HG03565 (cell line): ENCODE results near the gene H6PD.
"Not testable (repeated sequence)": the region's sequence is repeated elsewhere in the genome, so short reads cannot be mapped to it uniquely, and the experiment has no call there.

Experiments
- ATAC-seq: cut with Tn5 transposase; IDR thresholded peaks from one replicate; pipeline ENCODE4 v1.9.1; 2021; ENCODE audit warnings: mild to moderate bottlenecking, moderate library complexity; ENCODE audit not compliant: unreplicated experiment

Gene H6PD

GRCh38 chr1:9294405-9294773 lies 59.8 kb downstream of the H6PD start:
- no peak for ATAC-seq

DNA sequence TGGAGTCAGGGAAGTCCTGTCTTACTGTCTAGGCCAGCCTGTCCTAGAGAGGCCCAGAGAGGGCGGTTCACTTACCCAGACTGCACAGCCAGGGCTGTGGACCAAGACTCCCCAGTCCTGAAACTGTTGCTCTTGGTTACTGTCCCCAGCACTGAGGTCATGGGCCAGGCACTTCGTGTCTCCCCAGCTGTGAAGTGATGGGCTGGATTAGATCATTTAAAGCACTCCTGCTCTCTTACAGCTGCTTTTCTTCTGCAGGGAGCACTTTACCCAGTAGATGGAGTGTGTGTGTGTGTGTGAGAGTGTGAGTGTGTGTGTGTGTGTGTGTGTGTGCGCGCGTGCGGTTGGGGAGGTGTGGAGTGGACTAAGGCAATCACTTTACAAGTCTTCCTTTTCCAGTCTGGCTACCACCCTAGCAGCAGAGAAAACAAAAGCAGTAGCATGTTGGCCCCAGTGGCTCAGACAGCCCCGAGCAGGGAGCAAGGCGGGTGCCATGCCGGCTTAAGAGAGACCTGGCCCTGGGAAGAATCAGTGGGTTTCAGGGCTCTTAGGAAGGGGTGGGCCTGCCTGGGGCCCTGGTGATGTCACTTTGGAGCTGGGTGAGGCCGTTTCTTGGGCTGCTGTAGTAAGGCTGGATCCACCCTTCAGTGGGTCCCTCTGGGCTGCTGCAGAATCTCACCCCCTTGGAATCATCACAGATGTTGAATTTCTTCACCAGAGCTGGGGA lies 60.5 kb downstream of the H6PD start:
- ATAC-seq, result no peak

- ATAC-seq, result no peak
These were observed 61.3 kb downstream of the H6PD start for GRCh38 chr1:9295884-9296283.

GRCh38 chr1:9296850-9297249 lies 62.3 kb downstream of the H6PD start:
- ATAC-seq, result no peak

- ATAC-seq, result no peak
These were observed 63.3 kb downstream of the H6PD start for GRCh38 chr1:9297831-9298230.

- no peak for ATAC-seq
These were observed 63.7 kb downstream of the H6PD start for GRCh38 chr1:9298282-9298681.

DNA sequence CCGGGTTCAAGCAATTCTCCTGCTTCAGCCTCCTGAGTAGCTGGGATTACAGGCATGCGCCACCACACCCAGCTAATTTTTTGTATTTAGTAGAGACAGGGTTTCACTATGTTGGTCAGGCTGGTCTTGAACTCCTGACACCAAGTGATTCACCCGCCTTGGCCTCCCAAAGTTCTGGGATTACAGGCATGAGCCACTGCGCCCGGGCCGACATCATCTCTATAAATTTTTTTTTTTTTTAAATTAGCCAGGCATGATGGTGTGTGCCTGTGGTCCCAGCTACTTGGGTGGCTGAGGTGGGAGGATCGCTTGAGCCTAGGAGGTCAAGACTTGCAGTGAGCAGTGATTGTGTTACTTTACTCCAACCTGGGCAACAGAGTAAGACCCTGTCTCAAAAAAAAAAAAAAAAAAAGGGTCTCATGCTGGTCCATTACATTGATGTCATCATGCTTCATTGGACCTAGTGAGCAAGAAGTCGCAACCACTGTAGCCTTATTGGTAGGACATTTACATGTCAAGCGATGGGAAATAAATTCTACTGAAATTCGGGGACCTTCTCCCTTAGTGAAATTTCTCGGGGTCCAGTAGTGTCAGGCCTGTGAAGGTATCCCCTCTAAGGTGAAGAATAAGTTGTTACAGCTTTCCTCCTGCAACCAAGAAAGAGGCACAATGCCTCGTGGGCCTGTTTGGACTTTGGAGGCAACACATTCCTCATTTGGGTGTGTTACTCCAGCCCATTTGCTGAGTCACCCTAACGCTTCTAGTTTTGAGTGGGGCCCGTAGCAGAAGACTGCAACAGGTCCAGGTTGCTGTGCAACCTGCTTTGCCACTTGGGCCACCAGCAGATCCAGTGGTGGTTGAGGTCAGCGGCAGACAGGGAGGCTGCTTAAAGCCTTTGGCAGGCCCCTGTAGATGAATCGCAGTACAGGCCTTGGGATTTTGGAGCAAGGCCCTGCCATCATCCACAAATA lies 65.3 kb downstream of the H6PD start:
- ATAC-seq, result not testable (repeated sequence)

- ATAC-seq, result no peak
These were observed 66.0 kb downstream of the H6PD start for GRCh38 chr1:9300573-9300972.

DNA sequence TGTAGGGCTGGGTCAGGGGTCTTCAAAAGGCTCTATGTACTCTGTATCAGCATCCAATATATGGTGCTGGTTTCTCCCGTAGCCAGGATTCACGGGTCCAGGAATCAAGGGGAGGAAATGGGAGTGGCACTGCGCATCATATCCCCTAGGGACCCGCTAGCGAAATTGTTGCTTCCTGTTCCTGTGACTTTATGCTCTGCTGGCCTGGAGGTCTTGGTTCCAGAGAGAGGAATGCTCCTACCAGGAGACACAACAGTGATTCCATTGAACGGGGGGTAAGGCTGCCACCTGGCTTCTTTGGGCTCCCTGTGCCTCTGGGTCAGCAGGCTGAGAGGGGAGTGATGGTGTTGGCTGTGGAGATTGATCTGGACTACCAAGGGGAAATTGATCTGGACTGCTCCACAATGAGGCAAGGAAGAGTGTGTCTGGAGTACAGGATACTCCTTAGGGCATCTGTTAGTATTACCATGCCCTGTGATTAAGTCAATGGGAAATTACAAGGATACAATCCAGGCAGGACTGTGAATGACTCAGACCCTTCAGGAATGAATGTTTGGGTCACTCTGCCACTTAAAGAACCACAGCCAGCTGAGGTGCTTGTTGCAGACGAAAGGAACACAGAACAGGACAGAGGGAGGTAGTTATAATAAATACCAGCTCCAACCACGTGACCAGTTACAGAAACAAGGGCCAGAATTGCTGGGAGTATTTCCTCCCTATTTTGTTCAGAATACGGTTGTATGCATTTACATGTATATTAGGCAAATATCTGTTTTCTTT lies 68.4 kb downstream of the H6PD start:
- no peak for ATAC-seq

DNA sequence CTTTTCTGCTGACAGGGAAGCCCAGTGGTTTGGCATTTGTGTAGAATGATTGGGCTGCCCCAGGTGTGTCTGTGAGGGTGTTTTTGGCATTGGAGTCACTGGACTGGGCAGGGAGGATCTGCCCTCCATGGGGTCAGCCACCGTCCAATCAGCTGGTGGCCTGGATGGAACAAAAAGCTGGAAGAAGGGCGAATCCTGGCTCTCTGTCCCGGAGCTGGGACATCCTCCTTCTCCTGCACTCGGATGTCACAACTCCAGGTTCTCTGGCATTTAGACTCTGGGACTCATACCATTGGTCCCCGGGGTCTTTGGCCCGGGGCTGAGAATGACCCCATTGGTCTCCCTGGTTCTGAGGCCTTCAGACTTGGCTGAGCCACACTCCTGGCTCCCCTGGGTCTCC lies 69.3 kb downstream of the H6PD start:
- no peak for ATAC-seq

DNA sequence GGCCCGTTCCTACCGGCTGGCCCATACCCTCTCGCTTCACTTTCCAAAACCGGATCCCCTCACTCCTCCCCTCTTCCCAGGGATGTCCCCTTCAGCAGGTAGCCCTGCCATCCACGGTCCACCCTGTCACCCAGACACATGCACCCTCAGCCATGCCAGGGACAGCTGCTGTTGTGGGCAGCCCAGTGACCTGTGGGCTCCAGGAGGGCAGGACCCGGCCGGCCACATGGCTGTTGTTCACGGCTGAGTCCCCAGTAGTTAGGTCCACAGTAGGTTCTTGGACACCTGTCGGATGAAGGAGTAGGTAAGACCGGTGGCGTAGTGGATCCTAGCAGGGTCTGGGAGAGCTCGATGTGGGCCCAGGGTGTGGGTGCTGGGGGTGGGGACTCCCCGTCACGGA lies 70.6 kb downstream of the H6PD start:
- ATAC-seq, result no peak

DNA sequence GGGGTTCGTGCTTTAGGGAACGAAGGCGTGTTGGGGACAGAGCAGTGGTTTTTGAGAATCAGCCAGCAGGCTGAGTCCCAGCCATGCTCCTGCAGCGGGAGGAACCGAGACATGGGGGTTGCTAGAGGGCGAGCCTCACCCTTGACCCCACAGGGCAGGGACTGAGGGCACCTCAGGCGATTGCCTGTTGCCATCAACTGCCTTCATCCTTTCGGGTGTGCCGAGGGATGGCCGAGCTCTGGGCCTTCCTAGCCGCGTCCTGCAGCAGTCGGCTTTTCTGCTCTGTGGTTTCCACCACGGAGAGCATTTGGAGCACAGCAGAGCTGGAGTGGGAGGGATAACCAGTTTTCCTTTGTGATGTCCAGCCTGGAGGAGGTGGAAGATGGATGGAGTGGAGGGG lies 71.4 kb downstream of the H6PD start:
- ATAC-seq, result no peak

DNA sequence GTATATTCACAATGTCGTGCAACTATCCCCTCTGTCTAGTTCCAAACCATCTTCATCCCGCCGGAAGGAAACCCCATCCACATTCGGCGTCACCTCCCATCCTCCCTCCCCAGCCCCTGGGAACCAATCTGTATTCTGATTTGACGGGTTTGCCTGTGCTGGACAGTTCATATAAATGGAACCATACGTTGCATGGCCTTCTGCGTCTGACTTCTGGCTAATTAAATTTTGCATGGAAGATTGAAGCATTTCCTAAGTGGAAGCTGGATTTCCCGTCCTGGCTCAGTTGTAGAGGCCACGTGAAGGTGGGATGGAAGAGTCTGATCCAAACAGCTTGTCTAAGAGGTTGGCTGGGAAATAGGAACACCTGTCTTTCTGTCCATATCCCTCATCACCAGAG lies 72.7 kb downstream of the H6PD start:
- ATAC-seq, result no peak

GRCh38 chr1:9308236-9308785 lies 73.7 kb downstream of the H6PD start:
- no peak for ATAC-seq

DNA sequence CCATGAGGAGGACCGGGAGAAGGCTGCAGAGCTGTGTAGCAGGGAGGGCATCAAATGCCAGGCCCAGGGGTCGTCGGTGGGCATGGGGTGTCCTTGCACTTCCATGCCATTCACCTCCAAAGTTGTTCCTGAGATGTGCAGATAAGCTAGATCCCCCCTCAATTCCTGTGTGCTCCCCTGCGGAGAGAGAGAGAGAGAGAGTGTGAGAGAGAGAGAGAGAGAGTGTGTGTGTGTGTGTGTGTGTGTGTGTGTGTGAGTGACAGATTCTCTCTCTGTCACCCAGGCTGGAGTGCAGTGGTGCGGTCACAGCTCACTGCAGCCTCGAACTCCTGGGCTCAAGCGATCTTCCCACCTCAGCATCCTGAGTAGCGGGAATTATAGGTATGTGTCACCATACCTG lies 74.5 kb downstream of the H6PD start:
- no peak for ATAC-seq

- no peak for ATAC-seq
These were observed 75.4 kb downstream of the H6PD start for GRCh38 chr1:9309991-9310390.

GRCh38 chr1:9311029-9311428 lies 76.5 kb downstream of the H6PD start:
- no peak for ATAC-seq

- no peak for ATAC-seq
These were observed 76.9 kb downstream of the H6PD start for GRCh38 chr1:9311479-9311878.

- ATAC-seq, result no peak
These were observed 77.7 kb downstream of the H6PD start for GRCh38 chr1:9312168-9312720.

DNA sequence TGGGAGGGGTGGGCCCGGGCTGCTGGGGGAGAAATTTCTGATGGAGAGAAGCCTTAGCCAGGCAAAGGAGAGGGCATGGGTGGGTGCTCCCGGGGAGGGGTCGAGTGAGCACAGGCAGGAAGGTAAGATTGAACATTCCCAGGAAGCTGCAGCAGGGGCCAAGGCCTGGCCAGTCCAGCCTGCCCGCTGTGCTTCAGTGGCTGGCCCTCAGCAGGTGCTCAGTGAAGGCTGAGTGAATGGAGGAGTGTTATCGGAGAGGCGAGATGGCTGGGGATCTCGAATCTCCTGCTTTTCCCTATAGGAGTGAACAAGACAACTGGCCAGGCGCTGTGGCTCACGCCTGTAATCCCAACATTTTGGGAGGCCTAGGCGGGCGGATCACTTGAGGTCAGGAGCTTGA lies 79.0 kb downstream of the H6PD start:
- no peak for ATAC-seq

GRCh38 chr1:9314111-9314510 lies 79.5 kb downstream of the H6PD start:
- ATAC-seq, result no peak
